ENCODE results near the gene PHYKPL.
"Not testable (repeated sequence)": the region's sequence is repeated elsewhere in the genome, so short reads cannot be mapped to it uniquely, and the experiment has no call there.

PHYKPL gene

DNA sequence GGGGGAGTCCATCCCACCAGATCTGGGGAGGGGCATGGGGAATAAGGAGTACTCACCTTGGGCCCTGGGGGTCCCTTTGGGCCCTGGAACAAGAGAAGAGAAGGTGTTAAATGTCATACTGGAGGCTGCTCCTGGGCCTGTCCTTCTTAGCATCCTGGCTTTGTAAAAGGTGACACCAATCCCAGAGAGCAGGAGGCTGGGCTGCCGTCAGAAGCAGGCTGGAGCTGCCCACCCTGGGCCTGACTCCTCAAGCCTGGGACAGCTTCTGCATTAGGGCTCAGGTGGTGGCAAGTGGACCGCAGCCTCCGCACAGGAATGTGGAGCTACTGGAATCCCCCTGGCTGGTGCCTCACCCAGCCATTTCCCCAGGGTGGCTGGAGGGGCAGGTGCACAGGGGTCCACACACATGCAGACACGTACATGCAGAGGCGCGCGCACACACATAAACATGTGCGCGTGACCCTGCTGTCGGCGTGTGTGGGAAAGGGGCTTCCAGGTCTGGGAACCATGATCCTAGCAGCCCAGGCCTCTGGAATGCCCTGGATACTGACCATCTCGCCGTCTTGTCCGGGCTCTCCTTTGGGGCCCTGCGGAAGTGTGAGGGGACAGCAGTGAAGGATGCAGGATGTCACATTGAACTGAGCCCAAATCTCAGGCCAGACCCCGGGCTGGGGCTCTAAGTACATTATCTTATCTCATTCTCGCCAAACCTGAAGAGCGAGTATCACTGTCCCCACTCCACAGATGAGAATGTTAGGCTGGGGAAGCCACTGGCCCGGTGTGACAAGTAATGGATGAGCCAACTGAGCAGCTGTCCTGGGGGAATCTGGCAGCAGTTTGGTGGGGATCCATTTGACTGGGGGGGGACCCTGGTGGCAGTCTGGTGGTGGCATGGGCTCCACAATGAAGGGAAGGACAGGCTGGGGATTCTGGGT is 29.3 kb upstream of the PHYKPL start:
- FAIRE-seq = no peak

- FAIRE-seq = no peak
These were observed 27.3 kb upstream of the PHYKPL start for GRCh38 chr5:178259623-178260536.

GRCh38 chr5:178257650-178258049 is 25.0 kb upstream of the PHYKPL start:
- no peak for FAIRE-seq

- no peak for FAIRE-seq
These were observed 24.1 kb upstream of the PHYKPL start for GRCh38 chr5:178256746-178257145.

- FAIRE-seq = not testable (repeated sequence)
These were observed 21.0 kb upstream of the PHYKPL start for GRCh38 chr5:178253632-178254031.

DNA sequence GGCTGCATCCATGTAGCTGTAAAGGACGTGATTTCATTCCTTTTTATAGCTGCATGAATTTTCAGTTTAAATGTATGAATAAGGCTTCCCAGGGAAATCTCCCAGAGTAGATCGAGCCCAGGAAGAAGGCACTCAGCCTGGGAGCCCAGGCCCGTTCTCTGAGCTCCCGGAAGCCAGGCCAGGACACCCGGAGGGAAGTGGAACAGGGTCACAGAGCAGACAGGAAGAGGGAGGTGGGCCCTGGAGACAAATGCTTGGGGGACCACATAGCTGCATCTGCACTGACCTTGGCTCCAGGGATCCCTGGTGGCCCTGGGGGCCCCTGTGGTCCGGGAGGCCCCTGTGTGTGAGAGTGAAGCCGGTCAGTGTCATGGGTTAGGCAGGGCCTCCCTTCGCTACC is 19.7 kb upstream of the PHYKPL start:
- FAIRE-seq = no peak

- FAIRE-seq = no peak
These were observed 17.7 kb upstream of the PHYKPL start for GRCh38 chr5:178250263-178250662.

DNA sequence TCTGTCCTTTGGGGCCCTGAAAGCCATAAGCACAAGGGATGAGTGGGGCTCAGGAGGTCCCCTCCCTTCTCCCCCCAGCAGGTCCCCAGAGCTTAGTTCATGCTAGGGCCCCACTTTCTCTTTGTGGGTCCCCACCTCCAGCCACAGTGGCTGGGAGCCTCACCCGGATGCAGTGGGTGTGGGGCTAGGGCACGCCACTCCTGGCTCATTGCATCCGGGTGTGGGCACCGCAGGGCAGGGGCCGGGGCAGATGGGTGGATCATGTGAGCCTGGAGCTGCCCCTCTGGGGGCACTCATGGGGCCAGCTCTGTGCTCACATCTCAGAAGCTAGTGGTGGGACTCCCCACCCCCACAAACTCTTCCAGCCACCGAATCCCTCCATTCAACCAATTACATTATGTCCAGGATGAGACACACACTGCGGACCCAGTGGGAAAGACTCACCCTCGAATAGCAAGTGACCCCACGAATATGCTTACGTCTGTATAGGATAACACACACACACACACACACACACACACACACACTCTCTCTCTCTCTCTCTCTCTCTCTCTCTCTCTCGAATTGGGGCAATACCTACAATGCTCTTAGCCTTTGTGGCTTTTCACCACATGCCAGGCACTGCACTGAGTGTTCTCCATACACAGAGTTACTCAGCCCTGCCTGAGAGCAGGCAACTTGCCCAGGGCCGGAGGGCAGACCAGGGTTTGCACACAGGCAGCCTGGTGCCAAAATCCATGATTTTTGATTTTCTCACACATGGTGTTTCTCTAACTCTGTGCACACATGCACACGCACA is 16.8 kb upstream of the PHYKPL start:
- no peak for FAIRE-seq

DNA sequence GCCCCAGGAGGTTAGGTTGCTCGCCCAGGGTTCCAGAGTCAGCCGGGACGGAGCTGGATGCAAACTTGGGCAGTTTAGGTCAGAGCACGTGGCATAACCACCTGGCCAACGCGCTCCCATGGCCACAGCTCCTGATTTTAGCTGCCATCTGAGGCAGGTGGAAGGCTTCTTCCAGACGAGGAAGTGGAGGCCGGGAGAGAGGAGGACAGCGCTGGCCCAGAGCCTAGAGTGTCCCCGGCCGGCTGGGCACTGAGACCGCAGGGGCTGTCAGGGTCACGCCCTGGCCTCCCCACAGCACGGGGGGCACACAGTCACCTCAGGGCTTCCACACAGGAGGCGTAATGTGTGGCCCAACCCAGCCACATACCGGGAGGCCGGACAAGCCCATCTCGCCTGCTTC is 16.1 kb upstream of the PHYKPL start:
- FAIRE-seq = no peak

GRCh38 chr5:178247481-178248456 is 15.2 kb upstream of the PHYKPL start:
- no peak for FAIRE-seq

DNA sequence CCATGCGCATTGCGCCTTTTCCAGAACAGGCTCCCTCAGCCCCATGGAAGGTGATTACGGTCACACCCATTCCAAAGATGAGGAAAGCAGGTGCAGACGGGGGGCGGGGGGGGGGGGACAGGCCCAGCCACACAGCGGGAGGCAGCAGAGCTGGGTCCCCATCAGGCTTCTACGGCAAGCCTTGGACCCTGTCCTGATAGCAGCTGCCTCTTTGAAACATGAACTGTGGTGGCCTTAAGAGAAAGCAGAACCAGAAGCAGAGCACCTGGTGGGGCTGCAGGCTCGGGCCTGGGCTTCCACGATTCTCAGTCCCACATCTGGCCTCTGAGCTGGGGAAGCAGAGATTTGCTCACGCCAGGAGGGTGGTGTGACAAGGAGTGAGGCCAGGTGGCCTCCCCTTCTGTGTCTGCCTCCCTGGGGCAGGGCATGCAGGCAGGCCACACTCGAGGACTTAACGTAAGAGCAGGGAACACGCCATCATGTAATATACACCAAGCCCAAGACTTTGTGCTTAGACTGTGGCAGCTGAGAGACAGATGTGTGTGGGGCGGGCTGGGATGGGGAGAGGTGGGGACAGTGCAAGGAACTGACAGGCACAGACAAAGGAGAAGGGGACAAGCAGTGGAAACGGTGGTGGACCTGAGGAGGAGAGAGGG is 14.2 kb upstream of the PHYKPL start:
- no peak for FAIRE-seq

DNA sequence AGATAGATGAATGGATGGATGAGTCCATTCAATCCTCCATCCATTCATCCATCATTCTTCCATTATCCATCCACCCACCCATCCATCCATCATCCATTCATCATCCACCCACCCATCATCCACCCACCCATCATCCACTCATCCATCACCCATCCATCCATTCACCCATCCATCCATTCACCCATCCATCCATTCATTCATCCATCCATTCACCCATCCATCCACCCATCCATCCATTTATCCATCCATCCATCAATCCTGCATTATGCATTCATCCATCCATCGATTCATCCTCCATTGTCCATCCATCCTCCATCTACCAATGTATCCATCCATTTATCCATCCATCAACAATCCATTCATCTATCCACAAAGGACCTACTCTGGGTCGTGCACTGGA is 12.8 kb upstream of the PHYKPL start:
- FAIRE-seq = no peak

- FAIRE-seq = no peak
These were observed 12.0 kb upstream of the PHYKPL start for GRCh38 chr5:178244576-178244975.

DNA sequence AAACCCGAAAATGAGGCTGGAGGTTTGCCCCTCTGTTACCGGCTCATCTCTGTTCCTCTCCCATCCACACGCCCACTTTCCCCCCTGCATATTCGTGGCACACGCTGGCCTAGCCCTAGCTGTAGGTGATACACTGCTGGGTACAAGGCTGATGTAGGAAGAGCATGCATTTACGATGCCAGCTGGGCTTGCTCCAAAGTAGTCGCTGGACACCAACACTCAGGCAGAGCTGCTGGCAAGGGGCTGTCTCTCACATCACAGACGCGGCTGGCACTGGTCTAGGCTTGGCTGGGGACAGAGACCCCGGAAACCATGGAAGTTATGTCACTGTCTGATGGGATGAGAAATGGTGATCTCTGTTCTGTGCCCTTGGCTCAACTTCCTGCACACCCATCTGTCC is 9.8 kb upstream of the PHYKPL start:
- FAIRE-seq = no peak

- no peak for FAIRE-seq
These were observed 9.2 kb upstream of the PHYKPL start for GRCh38 chr5:178241688-178242231.

DNA sequence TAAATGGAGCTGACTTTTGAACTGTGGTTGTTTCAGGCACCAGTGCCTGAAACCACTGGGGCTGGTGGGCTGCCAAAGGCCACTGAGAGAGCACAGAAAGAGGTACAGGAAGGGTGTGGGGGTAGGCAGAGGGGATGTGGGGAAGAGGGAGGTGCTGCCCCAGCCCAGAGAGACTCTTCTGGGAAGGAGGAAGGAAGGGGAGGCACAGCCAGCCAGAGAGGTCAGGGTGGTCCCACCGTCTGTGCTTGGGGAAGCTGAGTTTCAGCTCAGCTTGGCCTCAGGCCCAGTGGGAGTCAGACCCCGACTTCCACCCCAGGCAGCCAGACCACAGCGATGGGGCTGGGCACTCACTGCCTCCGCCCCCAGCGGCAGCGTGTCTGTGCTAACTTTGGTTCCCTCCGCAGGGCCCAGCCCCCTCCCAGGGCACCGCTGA is 8.6 kb upstream of the PHYKPL start:
- no peak for FAIRE-seq

DNA sequence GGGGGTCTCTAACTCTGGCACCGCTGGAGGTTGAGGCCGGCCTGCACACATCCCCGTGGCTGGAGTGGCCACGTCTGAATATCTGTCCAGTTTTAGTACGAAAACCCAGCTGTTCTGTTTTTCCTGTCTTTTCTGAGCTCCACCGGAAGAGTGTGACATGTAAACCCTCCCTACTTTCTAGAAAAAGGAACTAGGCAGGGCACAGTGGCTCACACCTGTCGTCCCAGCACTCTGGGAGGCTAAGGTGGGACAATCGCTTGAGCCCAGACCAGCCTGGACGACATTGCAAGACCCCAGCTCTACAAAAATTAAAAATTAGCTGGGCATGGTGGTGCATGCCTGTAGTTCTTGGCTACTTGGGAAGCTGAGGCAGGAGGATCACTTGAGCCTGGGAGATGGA is 8.2 kb upstream of the PHYKPL start:
- no peak for FAIRE-seq

DNA sequence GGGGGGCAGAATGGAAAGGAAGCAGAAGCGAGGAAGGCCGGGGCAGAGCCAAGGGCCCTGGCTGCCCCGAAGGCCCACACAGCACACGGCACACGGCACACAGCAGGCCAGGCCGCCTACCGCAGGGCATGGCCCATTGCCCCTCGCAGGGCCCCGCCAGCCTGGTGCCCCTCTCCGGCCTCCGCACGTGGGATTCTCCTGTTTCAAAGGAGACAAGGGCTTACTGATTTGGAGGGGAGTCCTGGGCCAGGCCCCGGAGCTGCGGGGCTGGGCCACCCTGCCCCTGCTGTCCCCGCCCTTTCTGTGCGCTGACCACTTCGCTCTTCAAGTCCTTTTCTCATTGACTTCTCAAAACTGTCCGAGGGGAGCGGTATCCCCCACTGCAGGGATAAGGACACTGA is 7.7 kb upstream of the PHYKPL start:
- no peak for FAIRE-seq

GRCh38 chr5:178239626-178240301 is 7.2 kb upstream of the PHYKPL start:
- not testable (repeated sequence) for FAIRE-seq
